Activated T-helper 2 cell treated with anti-CD3 and anti-CD28 coated beads, Interferon-gamma antibody, Interleukin-2, Interleukin-4, amounts not matched to agents 10 μg/mL and 5 μg/mL and 100 μg/mL, durations not matched to agents 14 hours and 24 hours and 36 hours (primary cell): Measurements from ENCODE around the gene CCDC24. TPM values are rescaled to one million over a fixed set of nuclear protein-coding genes. Genes with fewer than 3 reads are reported as not detected.
A peak's percentile ranks its signal among the peaks of the same experiment; 100 is the strongest.

Source experiments
- DNase-seq: peaks from one replicate; pipeline ENCODE4 v3.0.0; 2021; ENCODE audit warnings: low spot score
- H3K27ac Mint-ChIP-seq: one replicate; pipeline ENCODE4 v1.8.0; 2021; ENCODE audit warnings: mixed read lengths
- H3K27me3 Mint-ChIP-seq: one replicate; pipeline ENCODE4 v1.8.0; 2021; ENCODE audit warnings: low read depth, mixed read lengths
- H3K36me3 Mint-ChIP-seq: one replicate; pipeline ENCODE4 v1.8.0; 2021; ENCODE audit warnings: low read depth, mixed read lengths
- H3K4me1 Mint-ChIP-seq: one replicate; pipeline ENCODE4 v1.8.0; 2021; ENCODE audit warnings: low read depth, mixed read lengths
- H3K4me3 Mint-ChIP-seq: one replicate; pipeline ENCODE4 v1.8.0; 2021; ENCODE audit warnings: low read depth, mild to moderate bottlenecking, moderate library complexity, mixed read lengths
- H3K9me3 Mint-ChIP-seq: one replicate; pipeline ENCODE4 v1.8.0; 2021; ENCODE audit warnings: mixed read lengths
- intact Hi-C: fragments of 100-400 bp; cut with micrococcal nuclease; formaldehyde crosslinking; loops from one replicate; pipeline ENCODE4 v1.15.1; 2023
- total RNA-seq: library from RNA; stranded (reverse); gene quantifications from 2 replicates; pipeline ENCODE4 v1.2.3, GENCODE V29; 2022

CCDC24 gene
- total RNA-seq, 1 donor from 2014 or later: 2.1 TPM

DNA sequence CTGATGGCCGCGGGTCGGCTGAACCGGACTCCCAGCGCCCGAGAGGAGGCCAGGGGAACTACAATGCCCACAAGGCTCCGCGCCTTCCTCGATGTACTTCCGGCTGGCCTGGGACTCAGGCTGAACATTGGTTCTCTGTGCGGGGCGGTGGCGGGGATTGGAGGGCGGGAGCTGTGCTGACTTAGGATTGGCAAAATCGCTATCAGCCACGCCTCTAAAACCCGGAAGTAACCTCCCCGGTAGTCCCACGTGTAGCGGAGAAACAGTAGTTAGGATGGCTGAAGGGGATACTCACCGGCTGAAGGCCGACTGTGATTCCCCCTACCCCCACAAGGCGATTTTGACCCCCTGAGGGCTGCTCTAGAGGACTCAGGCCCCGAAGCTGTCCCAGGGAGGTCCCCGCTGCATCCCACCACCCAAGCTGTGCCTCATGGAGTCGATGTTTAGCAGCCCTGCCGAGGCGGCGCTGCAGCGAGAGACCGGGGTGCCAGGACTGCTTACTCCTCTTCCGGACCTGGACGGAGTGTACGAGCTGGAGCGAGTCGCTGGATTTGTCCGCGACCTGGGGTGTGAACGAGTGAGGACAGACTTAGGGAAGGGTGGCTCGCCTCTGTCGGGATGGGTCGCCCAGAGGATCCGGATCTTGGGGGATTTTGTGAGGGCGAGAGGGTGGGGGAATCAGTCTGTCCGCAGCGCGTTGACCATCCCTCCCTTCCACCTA lies 21.5 kb upstream of the CCDC24 start, which contains the start of gene DPH2:
Gene DPH2, plus strand, starts transcription at position 265 of the 721 bp plus-strand sequence. Its CDS starts 166 bp downstream, at position 431.
- Mint-ChIP-seq H3K4me3 (peak within 1 kb of the TSS; percentile 93), H3K9me3 (no peaks in the 10 kb centered on the region), H3K27me3 (no peaks in the 10 kb centered on the region), H3K36me3 (peaks cover 34% of the 10 kb centered on the region), H3K4me1 (peaks cover 24% of the 10 kb centered on the region), H3K27ac (peak within 1 kb of the TSS; percentile 64)
- peak; percentile 89 for DNase-seq
- intact Hi-C loops: loop anchor here (1.0 kb wide), 1 partner anchor 24 kb away; the partner anchor contains the start of gene IPO13

DNA sequence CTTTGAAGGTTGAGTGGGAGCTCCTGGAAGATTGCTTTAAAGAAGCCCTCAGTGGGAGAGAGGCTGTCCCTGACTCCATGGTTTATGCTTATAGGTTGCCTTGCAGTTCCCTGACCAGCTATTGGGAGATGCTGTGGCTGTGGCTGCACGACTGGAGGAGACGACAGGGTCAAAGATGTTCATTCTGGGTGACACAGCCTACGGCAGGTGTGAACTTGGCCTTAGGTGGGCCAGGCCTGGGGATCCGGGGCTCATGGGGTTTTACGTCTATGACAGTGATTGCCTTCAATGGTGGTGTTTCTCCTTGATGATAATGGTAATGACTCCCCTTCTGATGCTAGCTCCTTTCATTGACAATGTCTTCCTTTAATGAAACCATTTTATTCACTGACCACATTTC lies 20.9 kb upstream of the CCDC24 start:
- peaks cover 34% of the 10 kb centered on the region for H3K36me3 Mint-ChIP-seq
- peak overlapping the region; percentile 64 for H3K27ac Mint-ChIP-seq
- H3K27me3 Mint-ChIP-seq: no peaks in the 10 kb centered on the region
- no peak for DNase-seq
- intact Hi-C loops: no loop called here
- peaks cover 24% of the 10 kb centered on the region for H3K4me1 Mint-ChIP-seq
- peak overlapping the region; percentile 93 for H3K4me3 Mint-ChIP-seq
- H3K9me3 Mint-ChIP-seq: no peaks in the 10 kb centered on the region

DNA sequence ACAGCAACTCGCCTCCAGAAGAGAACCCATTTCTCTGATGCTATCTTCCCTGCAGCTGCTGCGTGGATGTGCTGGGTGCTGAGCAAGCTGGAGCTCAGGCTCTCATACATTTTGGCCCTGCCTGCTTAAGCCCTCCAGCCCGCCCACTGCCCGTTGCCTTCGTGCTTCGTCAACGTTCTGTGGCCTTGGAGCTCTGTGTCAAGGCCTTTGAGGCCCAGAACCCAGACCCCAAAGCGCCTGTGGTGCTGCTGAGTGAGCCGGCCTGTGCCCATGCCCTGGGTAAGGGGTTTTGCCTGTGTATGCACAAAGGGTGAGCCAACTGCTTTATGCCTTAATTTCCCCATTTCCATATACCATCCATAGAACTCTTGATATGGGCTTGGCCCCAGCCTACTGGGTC lies 20.5 kb upstream of the CCDC24 start:
- peaks cover 26% of the 10 kb centered on the region for H3K4me1 Mint-ChIP-seq
- intact Hi-C loops: no loop called here
- DNase-seq: no peak
- peaks cover 36% of the 10 kb centered on the region for H3K36me3 Mint-ChIP-seq
- no peaks in the 10 kb centered on the region for H3K27me3 Mint-ChIP-seq
- H3K27ac Mint-ChIP-seq: peak overlapping the region; percentile 16
- no peaks in the 10 kb centered on the region for H3K9me3 Mint-ChIP-seq
- H3K4me3 Mint-ChIP-seq: peak overlapping the region; percentile 93

DNA sequence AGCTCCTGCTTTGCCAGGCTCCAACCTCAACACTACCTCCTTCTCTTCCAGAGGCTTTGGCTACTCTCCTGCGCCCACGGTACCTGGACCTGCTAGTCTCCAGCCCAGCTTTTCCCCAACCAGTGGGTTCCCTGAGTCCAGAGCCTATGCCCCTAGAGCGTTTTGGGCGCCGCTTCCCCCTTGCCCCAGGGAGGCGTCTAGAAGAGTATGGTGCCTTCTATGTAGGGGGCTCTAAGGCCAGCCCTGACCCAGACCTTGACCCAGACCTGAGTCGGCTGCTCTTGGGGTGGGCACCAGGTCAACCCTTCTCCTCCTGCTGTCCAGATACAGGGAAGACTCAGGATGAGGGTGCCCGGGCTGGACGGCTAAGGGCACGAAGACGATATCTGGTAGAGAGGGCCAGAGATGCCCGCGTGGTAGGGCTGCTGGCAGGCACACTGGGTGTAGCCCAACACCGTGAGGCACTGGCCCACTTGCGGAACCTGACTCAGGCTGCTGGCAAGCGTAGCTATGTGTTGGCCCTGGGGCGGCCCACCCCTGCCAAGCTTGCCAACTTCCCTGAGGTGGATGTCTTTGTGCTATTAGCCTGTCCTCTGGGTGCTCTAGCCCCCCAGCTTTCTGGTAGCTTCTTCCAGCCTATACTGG lies 19.9 kb upstream of the CCDC24 start:
- DNase-seq: no peak
- H3K27ac Mint-ChIP-seq: no peak overlapping the region
- no peaks in the 10 kb centered on the region for H3K27me3 Mint-ChIP-seq
- peak overlapping the region; percentile 93 for H3K4me3 Mint-ChIP-seq
- peaks cover 42% of the 10 kb centered on the region for H3K36me3 Mint-ChIP-seq
- peaks cover 32% of the 10 kb centered on the region for H3K4me1 Mint-ChIP-seq
- intact Hi-C loops: no loop called here
- H3K9me3 Mint-ChIP-seq: no peaks in the 10 kb centered on the region

DNA sequence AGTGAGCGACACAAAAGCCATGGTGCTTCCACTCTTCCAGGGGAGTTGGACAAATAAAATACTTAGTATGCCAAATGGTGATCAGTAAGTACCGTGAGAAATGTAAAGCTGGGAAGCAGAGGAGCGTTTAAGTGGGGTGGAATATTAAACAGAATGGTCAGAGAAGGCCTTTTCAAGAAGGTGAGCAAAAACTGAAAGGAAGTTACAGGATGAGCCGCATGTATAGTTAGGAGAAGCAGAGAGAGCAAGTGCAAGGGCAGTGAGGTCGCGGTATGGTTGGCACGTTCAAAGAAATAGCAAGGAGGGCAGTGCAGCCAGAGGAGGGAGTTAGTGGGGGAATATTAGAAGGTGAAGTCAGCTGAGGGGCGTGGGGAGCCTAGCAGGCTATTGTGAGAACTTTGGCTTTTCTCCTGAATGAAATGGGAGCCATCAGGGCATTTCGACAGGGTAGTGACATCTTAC lies 17.4 kb upstream of the CCDC24 start:
- no peaks in the 10 kb centered on the region for H3K27me3 Mint-ChIP-seq
- peaks cover 64% of the 10 kb centered on the region for H3K36me3 Mint-ChIP-seq
- H3K9me3 Mint-ChIP-seq: no peaks in the 10 kb centered on the region
- intact Hi-C loops: loop anchor here (1.0 to 2.0 kb wide), 4 partner anchors 17 to 267 kb away; partner anchors contain the start of genes CCDC24, IPO13, SLC6A9 and ST3GAL3
- peak overlapping the region; percentile 90 for H3K27ac Mint-ChIP-seq
- no peak for DNase-seq
- peak overlapping the region; percentile 91 for H3K4me3 Mint-ChIP-seq
- H3K4me1 Mint-ChIP-seq: peaks cover 53% of the 10 kb centered on the region

DNA sequence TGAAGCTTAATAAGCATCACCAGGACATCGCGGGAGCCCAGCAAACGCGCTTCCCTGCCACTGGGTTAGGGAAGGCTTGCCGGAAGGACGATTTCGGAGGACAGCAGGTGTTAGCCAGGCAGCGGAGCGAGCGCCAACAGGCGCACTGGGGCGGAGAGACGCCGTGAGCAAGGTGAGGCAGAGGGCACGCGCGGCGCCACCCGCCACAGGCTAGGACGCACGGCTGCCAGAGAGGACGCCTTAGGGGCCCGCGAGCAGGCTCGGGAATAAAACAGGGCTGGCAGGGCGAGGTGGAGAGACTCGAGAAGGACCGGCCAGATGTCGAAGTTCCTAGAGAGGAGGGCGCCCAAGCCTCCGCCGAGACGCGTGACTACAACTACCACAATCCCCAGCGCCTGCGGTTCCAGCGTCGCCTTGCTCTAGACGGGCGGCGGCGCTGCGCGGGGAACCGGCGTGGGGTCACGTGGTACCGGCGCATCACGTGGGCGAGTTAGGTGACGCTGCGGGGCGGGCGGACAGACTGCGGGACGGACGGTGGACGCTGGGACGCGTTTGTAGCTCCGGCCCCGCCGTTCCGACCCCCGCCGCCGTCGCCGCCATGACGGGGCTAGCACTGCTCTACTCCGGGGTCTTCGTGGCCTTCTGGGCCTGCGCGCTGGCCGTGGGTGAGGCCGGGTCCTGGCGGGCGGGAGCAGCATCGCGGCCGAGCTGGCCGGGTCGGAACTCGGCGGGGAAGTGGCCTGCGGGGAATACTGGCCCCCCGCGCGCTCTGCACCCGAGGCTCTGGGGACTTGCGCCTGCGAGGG lies 16.8 kb upstream of the CCDC24 start, which contains the start of gene ATP6V0B:
Gene ATP6V0B, plus strand, starts transcription at position 518 of the 806 bp plus-strand sequence. Its CDS starts 81 bp downstream, at position 599.
- Mint-ChIP-seq H3K9me3 (no peaks in the 10 kb centered on the region), H3K27ac (peak within 1 kb of the TSS; percentile 90), H3K4me3 (peak within 1 kb of the TSS; percentile 91), H3K36me3 (peaks cover 61% of the 10 kb centered on the region), H3K27me3 (no peaks in the 10 kb centered on the region), H3K4me1 (peaks cover 49% of the 10 kb centered on the region)
- intact Hi-C loops: loop anchor here (1.0 to 2.0 kb wide), 4 partner anchors 16 to 267 kb away; partner anchors contain the start of genes CCDC24, IPO13, SLC6A9 and ST3GAL3
- peak; percentile 94 for DNase-seq

DNA sequence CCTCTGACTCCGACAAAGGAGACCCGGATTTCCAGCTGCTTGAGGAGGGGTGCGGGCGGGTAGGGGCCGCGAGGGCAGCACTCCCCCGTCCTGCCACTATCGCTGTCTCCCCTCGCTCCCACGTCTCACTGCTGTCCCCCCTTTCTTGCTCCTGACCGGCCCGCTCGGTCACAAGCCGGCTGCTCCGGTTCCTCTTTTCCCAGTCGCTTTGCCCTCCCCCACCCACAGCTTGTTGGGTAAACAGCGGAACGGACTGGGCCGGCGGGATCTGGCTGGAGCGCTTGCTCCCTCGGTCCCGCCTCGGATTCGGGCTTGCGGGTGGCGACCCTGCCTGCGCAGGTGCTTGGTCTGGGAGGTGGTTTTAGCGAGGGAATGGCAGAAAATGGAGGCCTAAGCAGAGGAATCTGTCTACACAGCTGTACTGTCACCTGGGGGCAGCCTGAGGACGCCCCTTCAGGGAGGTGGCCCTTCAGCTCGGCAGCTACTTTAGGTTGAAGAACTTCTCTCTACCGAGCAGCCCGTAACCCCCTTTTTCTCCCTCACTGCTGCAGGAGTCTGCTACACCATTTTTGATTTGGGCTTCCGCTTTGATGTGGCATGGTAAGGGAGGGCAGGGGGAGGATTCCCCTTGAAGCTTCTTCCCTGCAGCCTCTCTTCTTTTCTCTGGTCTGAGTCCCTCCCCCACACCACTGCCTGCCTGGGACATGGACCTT lies 16.0 kb upstream of the CCDC24 start:
- Mint-ChIP-seq H3K27ac (peak overlapping the region; percentile 46), H3K4me3 (peak overlapping the region; percentile 91), H3K9me3 (no peaks in the 10 kb centered on the region), H3K4me1 (peaks cover 50% of the 10 kb centered on the region), H3K27me3 (no peaks in the 10 kb centered on the region), H3K36me3 (peaks cover 59% of the 10 kb centered on the region)
- intact Hi-C loops: loop anchor here (2.0 kb wide), 2 partner anchors 15 to 55 kb away; partner anchors contain the start of genes CCDC24 and SLC6A9
- DNase-seq: peak; percentile 24

DNA sequence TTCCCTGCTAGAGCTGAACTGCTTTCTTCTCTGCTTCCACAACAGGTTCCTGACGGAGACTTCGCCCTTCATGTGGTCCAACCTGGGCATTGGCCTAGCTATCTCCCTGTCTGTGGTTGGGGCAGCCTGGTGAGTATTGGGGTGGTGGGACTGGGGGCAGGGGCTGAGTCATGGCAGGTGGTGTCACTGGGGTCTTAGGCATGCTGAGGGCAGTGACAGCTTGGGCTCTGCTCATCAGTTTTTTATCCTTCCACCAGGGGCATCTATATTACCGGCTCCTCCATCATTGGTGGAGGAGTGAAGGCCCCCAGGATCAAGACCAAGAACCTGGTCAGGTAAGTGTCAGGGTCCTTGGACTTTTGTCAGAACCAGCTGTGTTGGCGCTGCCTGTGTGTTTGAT lies 15.4 kb upstream of the CCDC24 start:
- Mint-ChIP-seq H3K27ac (peak overlapping the region; percentile 46), H3K4me3 (peak overlapping the region; percentile 91), H3K9me3 (no peaks in the 10 kb centered on the region), H3K36me3 (peaks cover 63% of the 10 kb centered on the region), H3K27me3 (no peaks in the 10 kb centered on the region), H3K4me1 (peaks cover 50% of the 10 kb centered on the region)
- intact Hi-C loops: no loop called here
- no peak for DNase-seq

DNA sequence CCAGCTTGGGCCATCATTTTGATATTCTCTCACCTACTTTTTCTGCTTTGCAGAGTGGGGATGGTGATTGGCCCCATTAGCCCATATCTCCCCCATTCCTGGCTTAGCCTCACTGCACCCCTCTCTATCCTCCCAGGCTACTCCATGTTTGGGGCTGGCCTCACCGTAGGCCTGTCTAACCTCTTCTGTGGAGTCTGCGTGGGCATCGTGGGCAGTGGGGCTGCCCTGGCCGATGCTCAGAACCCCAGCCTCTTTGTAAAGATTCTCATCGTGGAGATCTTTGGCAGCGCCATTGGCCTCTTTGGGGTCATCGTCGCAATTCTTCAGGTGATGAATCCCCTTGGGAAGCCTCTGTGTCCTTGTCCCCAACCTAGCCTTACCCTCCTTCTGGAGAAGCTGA lies 14.5 kb upstream of the CCDC24 start:
- intact Hi-C loops: no loop called here

DNA sequence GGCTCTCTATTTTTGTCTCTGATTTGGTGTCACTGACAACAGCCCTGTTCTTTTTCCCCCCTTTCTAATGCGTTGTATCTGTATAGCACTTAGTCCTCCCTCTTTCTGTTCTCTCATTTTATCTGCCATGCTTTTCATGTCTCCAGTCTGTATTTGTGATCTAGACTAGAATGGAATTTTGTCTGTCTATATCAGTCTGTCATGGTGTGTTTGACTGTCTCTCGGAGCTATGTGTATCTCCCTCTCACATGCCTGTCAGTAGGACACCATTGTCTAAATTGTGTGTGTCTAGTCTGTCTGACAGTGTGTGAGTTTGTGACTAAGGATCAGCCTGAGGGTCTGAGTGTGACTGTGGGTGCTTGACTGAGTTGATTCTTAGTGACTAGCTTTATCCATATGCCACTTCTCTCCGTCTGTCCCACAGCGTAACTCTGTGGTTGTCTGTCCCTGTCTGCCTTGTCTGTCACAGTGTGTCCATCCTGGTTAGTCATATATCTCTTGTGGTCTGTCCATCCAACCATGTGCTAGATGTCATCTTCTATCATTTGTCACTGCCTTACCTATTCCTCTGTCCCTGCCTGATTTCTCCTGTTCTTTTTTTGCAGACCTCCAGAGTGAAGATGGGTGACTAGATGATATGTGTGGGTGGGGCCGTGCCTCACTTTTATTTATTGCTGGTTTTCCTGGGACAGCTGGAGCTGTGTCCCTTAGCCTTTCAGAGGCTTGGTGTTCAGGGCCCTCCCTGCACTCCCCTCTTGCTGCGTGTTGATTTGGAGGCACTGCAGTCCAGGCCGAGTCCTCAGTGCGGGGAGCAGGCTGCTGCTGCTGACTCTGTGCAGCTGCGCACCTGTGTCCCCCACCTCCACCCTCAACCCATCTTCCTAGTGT lies 13.8 kb upstream of the CCDC24 start:
- peaks cover 48% of the 10 kb centered on the region for H3K4me1 Mint-ChIP-seq
- H3K4me3 Mint-ChIP-seq: peak overlapping the region; percentile 91
- no peaks in the 10 kb centered on the region for H3K27me3 Mint-ChIP-seq
- H3K36me3 Mint-ChIP-seq: peaks cover 56% of the 10 kb centered on the region
- intact Hi-C loops: no loop called here
- H3K9me3 Mint-ChIP-seq: no peaks in the 10 kb centered on the region
- DNase-seq: no peak
- no peak overlapping the region for H3K27ac Mint-ChIP-seq

More for the DNA sequence above, 14.5 kb upstream of the CCDC24 start:
- no peak overlapping the region for H3K27ac Mint-ChIP-seq
- H3K4me1 Mint-ChIP-seq: peaks cover 48% of the 10 kb centered on the region
- peaks cover 62% of the 10 kb centered on the region for H3K36me3 Mint-ChIP-seq
- H3K27me3 Mint-ChIP-seq: no peaks in the 10 kb centered on the region
- no peaks in the 10 kb centered on the region for H3K9me3 Mint-ChIP-seq
- H3K4me3 Mint-ChIP-seq: peak overlapping the region; percentile 91
- no peak for DNase-seq

DNA sequence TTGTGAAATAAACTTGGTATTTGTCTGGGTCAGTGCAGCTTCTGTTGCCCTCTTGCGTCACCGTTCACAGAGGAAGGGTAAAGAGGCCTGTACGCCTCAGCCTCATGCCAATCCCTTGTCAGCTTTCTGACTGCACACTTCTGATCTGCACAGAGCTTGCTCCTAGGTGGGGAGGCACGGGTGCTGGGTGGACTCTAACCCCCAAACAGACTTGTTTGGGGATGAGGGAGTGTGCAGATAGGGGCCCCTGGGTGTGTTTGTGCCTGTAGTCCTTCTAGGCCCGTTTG lies 13.2 kb upstream of the CCDC24 start:
- DNase-seq: no peak
- Mint-ChIP-seq H3K9me3 (no peaks in the 10 kb centered on the region), H3K4me1 (peaks cover 47% of the 10 kb centered on the region), H3K27me3 (no peaks in the 10 kb centered on the region), H3K4me3 (peak overlapping the region; percentile 91), H3K36me3 (peaks cover 50% of the 10 kb centered on the region), H3K27ac (no peak overlapping the region)
- intact Hi-C loops: no loop called here
